K562 (cell line): ENCODE results near the gene MSX1. TPM values are rescaled to one million over a fixed set of nuclear protein-coding genes. Genes with fewer than 3 reads are reported as not detected.

Experiments
- ATAC-seq: fragments of 200-7000 bp; cut with Tn5 transposase; 3 replicates; pipeline ENCODE4 v1.9.1; 2020; ENCODE audit warnings: moderate library complexity
- BruUV-seq: library from RNA; stranded (reverse); fragments of 400-500 nt; replicated peaks from 2 replicates; lab custom pipeline; 2021; lab: Mats Ljungman, UMichigan
- CTCF ChIA-PET: fragments of 300-600 bp; formaldehyde crosslinking; extraction: SDS; loops from one replicate; lab custom pipeline; 2021; ENCODE audit warnings: low intra/inter-chr PET ratio; lab: Yijun Ruan, JAX
- POLR2A ChIA-PET: fragments of 300-600, 350-650 bp; sonication (Branson Sonifier 250); formaldehyde crosslinking; extraction: SDS; loops from one replicate; lab custom pipeline; 2021; ENCODE audit warnings: antibody characterized with exemption, inconsistent platforms; lab: Yijun Ruan, JAX
- DNase-seq, 4 experiments: peaks; one replicate each; pipeline versions ENCODE4 v3.0.0 to v3.0.0-alpha.2; 2011 to 2018; ENCODE audit warnings: low spot score in 3 of 4, mixed read lengths in 3 of 4; ENCODE audit errors: extremely low read depth in 1 of 4
- FAIRE-seq: peaks from 2 replicates; lab custom pipeline; 2011; peaks lifted over from hg19 to GRCh38; lab: Jason Lieb, UNC
- H2AFZ ChIP-seq: 2 replicates; pipeline ENCODE4 v1.6.0; 2011; ENCODE audit warnings: low read depth, low read length, control low read depth, inconsistent platforms
- H3K27ac ChIP-seq: fragments of 200-600 bp; 3 replicates; pipeline ENCODE4 v1.8.0; 2011; ENCODE audit warnings: low read depth, mild to moderate bottlenecking, control low read depth, inconsistent platforms, low read length, moderate library complexity, mixed read lengths; ENCODE audit errors: extremely low read depth
- H3K27me3 ChIP-seq, 2 experiments: fragments of 300-600 bp in 1 of 2; 2 replicates in 1 of 2; 3 replicates in 1 of 2; pipeline versions ENCODE4 v1.6.0 to v1.8.0; 2011; ENCODE audit warnings: inconsistent platforms in 2 of 2, low read length in 2 of 2, mild to moderate bottlenecking in 1 of 2, mixed read lengths in 1 of 2, moderate library complexity in 1 of 2; ENCODE audit not compliant: control insufficient read depth in 2 of 2, insufficient read depth in 2 of 2
- H3K36me3 ChIP-seq: fragments of 300-600 bp; 3 replicates; pipeline ENCODE4 v1.8.0; 2011; ENCODE audit warnings: mild to moderate bottlenecking, low read length, inconsistent platforms; ENCODE audit not compliant: control insufficient read depth, insufficient read depth
- H3K4me1 ChIP-seq, 2 experiments: fragments of 200-600 bp in 1 of 2; replicated peaks in 1 of 2; 2 replicates in 1 of 2; 3 replicates in 1 of 2; pipeline versions ENCODE4 v1.5.1 to v1.8.0; 2011; ENCODE audit warnings: inconsistent platforms in 2 of 2, low read length in 2 of 2, mild to moderate bottlenecking in 1 of 2, mixed read lengths in 1 of 2, moderate library complexity in 1 of 2; ENCODE audit not compliant: control insufficient read depth in 2 of 2, insufficient read depth in 2 of 2
- H3K4me2 ChIP-seq: 2 replicates; pipeline ENCODE4 v1.6.1; 2011; ENCODE audit warnings: low read length, control low read depth, inconsistent platforms, mixed read lengths; ENCODE audit not compliant: insufficient read depth
- H3K4me3 ChIP-seq: fragments of 200-600 bp; sonication (generic), shearing (Covaris generic); 2 replicates; pipeline ENCODE4 v1.5.1; 2016; ENCODE audit warnings: control low read depth, inconsistent platforms
- H3K79me2 ChIP-seq: fragments of 200-600 bp; 3 replicates; pipeline ENCODE4 v1.8.0; 2011; ENCODE audit warnings: low read length, inconsistent platforms; ENCODE audit not compliant: control insufficient read depth, insufficient read depth
- H3K9ac ChIP-seq, 2 experiments: 2 replicates each; pipeline versions ENCODE4 v1.6.0 to v1.6.1; 2011; ENCODE audit warnings: low read depth in 2 of 2, low read length in 2 of 2, control low read depth in 1 of 2, inconsistent platforms in 1 of 2, mild to moderate bottlenecking in 1 of 2, mixed read lengths in 1 of 2; ENCODE audit not compliant: insufficient read depth in 1 of 2
- H3K9me1 ChIP-seq: one replicate; pipeline ENCODE4 v1.6.0; 2011; ENCODE audit warnings: inconsistent platforms, mild to moderate bottlenecking, low read length, moderate library complexity; ENCODE audit not compliant: control insufficient read depth, insufficient read depth
- H3K9me3 ChIP-seq: replicated peaks from 2 replicates; pipeline ENCODE4 v1.5.1; 2011; ENCODE audit warnings: low read depth, low read length, inconsistent platforms; ENCODE audit not compliant: control insufficient read depth, insufficient read depth
- H4K20me1 ChIP-seq: replicated peaks from 2 replicates; pipeline ENCODE4 v1.6.1; 2011; ENCODE audit warnings: low read length, inconsistent platforms, mixed read lengths; ENCODE audit not compliant: control insufficient read depth, insufficient read depth
- BRF1 ChIP-seq: IDR thresholded peaks from 3 replicates; pipeline ENCODE4 v1.6.1; 2011; ENCODE audit warnings: borderline replicate concordance, mild to moderate bottlenecking; ENCODE audit not compliant: insufficient read length; ENCODE audit errors: extremely low read depth
- CTCF ChIP-seq, 3 experiments: IDR thresholded peaks in 2 of 3; conservative IDR thresholded peaks in 1 of 3; 2 replicates each; pipeline ENCODE4 v1.5.1; 2011 to 2012; ENCODE audit warnings: low read length in 3 of 3, mild to moderate bottlenecking in 3 of 3, control low read depth in 2 of 3, improper control_type of control experiment in 1 of 3, inconsistent platforms in 1 of 3, low read depth in 1 of 3, mixed read lengths in 1 of 3, moderate library complexity in 1 of 3; ENCODE audit not compliant: insufficient read depth in 2 of 3
- MEF2A ChIP-seq: IDR thresholded peaks from 2 replicates; pipeline ENCODE4 v1.6.1; 2011; ENCODE audit warnings: low read depth, mild to moderate bottlenecking, low read length, moderate library complexity; ENCODE audit not compliant: control insufficient read depth
- TCF7L2 ChIP-seq: fragments of 150-350 bp; IDR thresholded peaks from 2 replicates; pipeline ENCODE4 v1.6.1; 2016; ENCODE audit warnings: low read depth, mild to moderate bottlenecking, low read length, moderate library complexity
- TRIM25 ChIP-seq: fragments of 450-650 bp; IDR thresholded peaks from 2 replicates; pipeline ENCODE4 v1.7.0; 2016; ENCODE audit warnings: borderline replicate concordance
- ZC3H8 ChIP-seq: fragments of 450-650 bp; IDR thresholded peaks from 2 replicates; pipeline ENCODE4 v1.6.1; 2017
- ZNF274 ChIP-seq: IDR thresholded peaks from 2 replicates; pipeline ENCODE4 v1.6.1; 2011; ENCODE audit warnings: low read depth, mild to moderate bottlenecking, low read length, moderate library complexity, borderline replicate concordance
- ZNF696 ChIP-seq: fragments of 250-450 bp; sonication (Bioruptor Pico); conservative IDR thresholded peaks from 2 replicates; pipeline ENCODE4 v1.4.0; 2020; ENCODE audit warnings: mild to moderate bottlenecking, moderate library complexity
- ZSCAN29 ChIP-seq: fragments of 450-650 bp; IDR thresholded peaks from 2 replicates; pipeline ENCODE4 v1.6.1; 2017
- WGBS: fragments of 100-300 bp; shearing (Covaris generic); methylation state at CpG from one replicate; pipeline ENCODE4 v1.1.6; 2016; ENCODE audit warnings: low coverage, mixed read lengths; ENCODE audit not compliant: insufficient coverage; ENCODE audit errors: missing lambda C conversion rate; 5-methylcytosine and 5-hydroxymethylcytosine counted together
- in situ Hi-C: fragments of 300-500 bp; cut with MboI; formaldehyde crosslinking; loops from 4 replicates; pipeline ENCODE4 v1.15.0; 2018; ENCODE audit warnings: inconsistent platforms, mixed read lengths
- intact Hi-C: fragments of 100-400 bp; cut with micrococcal nuclease; formaldehyde crosslinking; loops from 2 replicates; pipeline ENCODE4 v1.14.2; 2022
- polyA plus RNA-seq, 8 experiments: library from polyadenylated mRNA; depleted of rRNA in 4 of 8; stranded (reverse) in 5 of 8; unstranded in 3 of 8; fragments of >200 nt; fragmentation: Nextera tagmentation in 2 of 8; fragmentation: Illumina TruSeq in 1 of 8; extraction: Ambion mirVana in 2 of 8; extraction: Trizol in 1 of 8; gene quantifications; 2 replicates each; pipeline versions ENCODE4 v1.2.1 to v1.2.3, GENCODE V29; 2011 to 2014; ENCODE audit warnings: inconsistent platforms in 1 of 8, missing spikeins in 1 of 8
- total RNA-seq, 7 experiments: library from RNA; depleted of rRNA in 6 of 7; stranded (reverse); fragments of >200 nt in 6 of 7; fragmentation: Illumina TruSeq in 2 of 7; extraction: Trizol in 2 of 7; gene quantifications; 2 replicates each; pipeline versions ENCODE4 v1.2.1 to v1.2.3, GENCODE V29; 2011 to 2021; ENCODE audit warnings: low replicate concordance in 1 of 7

MSX1 gene
- total and polyA plus RNA-seq, 9 of the 15 experiments (the other 6 are each of a cell fraction or from before 2014, with no cell fraction given), result 1.3 to 6.3 (median 2.3) TPM

GRCh38 chr4:4852591-4853362 lies 6.7 kb upstream of the MSX1 start (continued):
- TF ChIP-seq CTCF (IDR thresholded peaks at IDR 0.05 in 2 of 3, conservative IDR thresholded peaks at IDR 0.05 in 1 of 3; ENCODE audit: insufficient read depth in 2 of 3, low read depth in 1 of 3, low read length in 3 of 3) (peak in 1 of 3 experiments; percentile 26; a peak in 1 of 6 replicates), ZSCAN29 (no peak)
- TF ChIP-seq, all 486 proteins: peak for 18

GRCh38 chr4:4853371-4853823 lies 6.1 kb upstream of the MSX1 start:
- intact Hi-C loops, result no loop called here
- WGBS, result 10% methylated on average over 23 of the region's 26 CpGs
- H3K9me3 ChIP-seq, result no peaks in the 10 kb centered on the region
- ChIA-PET CTCF (no interaction called here), POLR2A (no interaction called here)
- DNase-seq, result no peak
- H4K20me1 ChIP-seq, result peaks cover 17% of the 10 kb centered on the region
- peaks cover 4 to 23% of the 10 kb centered on the region in 2 experiments; a peak in 3 of 5 replicates for H3K4me1 ChIP-seq
- no peaks in the 10 kb centered on the region for H3K79me2 ChIP-seq
- H3K9ac ChIP-seq, result peak overlapping the region in 1 of 2 experiments; percentile 71; a peak in 2 of 4 replicates
- peaks cover 42 to 69% of the 10 kb centered on the region in 2 experiments for H3K27me3 ChIP-seq
- peak overlapping the region; percentile 46 for H3K4me2 ChIP-seq
- no peak for FAIRE-seq
- H3K4me3 ChIP-seq, result peak overlapping the region; percentile 6; the same call in 1 of the 2 replicates
- no peaks in the 10 kb centered on the region for H3K36me3 ChIP-seq
- peak; percentile 26 for ATAC-seq
- no peaks in the 10 kb centered on the region for H3K9me1 ChIP-seq
- no TSS peak for BruUV-seq
- in situ Hi-C loops, result no loop called here
- H3K27ac ChIP-seq, result no peak overlapping the region
- H2AFZ ChIP-seq, result 0 out of 2 replicates have a peak overlapping the region, but pooled peaks have one; percentile 56
- no peak for TF ChIP-seq ZNF274
- TF ChIP-seq TCF7L2, result no peak
- TF ChIP-seq BRF1, result no peak
- no peak for TF ChIP-seq ZNF696
- TF ChIP-seq ZC3H8, result no peak
- TF ChIP-seq MEF2A, result no peak
- TF ChIP-seq TRIM25, result no peak
